GM12878 (cell line): ENCODE measurements around the gene HYCC2.

ENCODE experiments used
- CTCF ChIP-seq, 3 experiments: IDR thresholded peaks in 2 of 3; conservative IDR thresholded peaks in 1 of 3; 2 replicates each; pipeline ENCODE4 v1.5.1; 2011; ENCODE audit warnings: low read depth in 3 of 3, low read length in 3 of 3, mild to moderate bottlenecking in 3 of 3, control low read depth in 2 of 3, moderate library complexity in 2 of 3, inconsistent platforms in 1 of 3, mixed read lengths in 1 of 3; ENCODE audit not compliant: control insufficient read depth in 2 of 3, insufficient read depth in 1 of 3; ENCODE audit errors: extremely low read depth in 1 of 3
- JUNB ChIP-seq: IDR thresholded peaks from 2 replicates; pipeline ENCODE4 v1.6.1; 2016; ENCODE audit warnings: antibody characterized with exemption, mild to moderate bottlenecking
- MAX ChIP-seq: IDR thresholded peaks from 2 replicates; pipeline ENCODE4 v1.6.1; 2012; ENCODE audit warnings: low read depth, low read length, improper control_type of control experiment

GRCh38 chr2:201109186-201109585 lies 37.7 kb upstream of the HYCC2 start:
- TF ChIP-seq MAX (no peak), CTCF (IDR thresholded peaks at IDR 0.05 in 2 of 3, conservative IDR thresholded peaks at IDR 0.05 in 1 of 3; ENCODE audit: control insufficient read depth in 2 of 3, extremely low read depth in 1 of 3, insufficient read depth in 1 of 3, low read depth in 3 of 3, low read length in 3 of 3) (no peak), JUNB (no peak)
